Ishikawa (cell line): ENCODE results near the gene ERAL1.

ENCODE experiments used
- CEBPB ChIP-seq: IDR thresholded peaks from 2 replicates; pipeline ENCODE4 v1.6.1; 2012
- CREB1 ChIP-seq: IDR thresholded peaks from 2 replicates; pipeline ENCODE4 v1.6.1; 2012; ENCODE audit warnings: low read depth
- EGR1 ChIP-seq: IDR thresholded peaks from 2 replicates; pipeline ENCODE4 v1.6.1; 2012
- EP300 ChIP-seq: IDR thresholded peaks from 2 replicates; pipeline ENCODE4 v1.6.1; 2012; ENCODE audit warnings: borderline replicate concordance
- FOXM1 ChIP-seq: IDR thresholded peaks from 2 replicates; pipeline ENCODE4 v1.6.1; 2012; ENCODE audit warnings: low read depth, borderline replicate concordance
- NFIC ChIP-seq: IDR thresholded peaks from 2 replicates; pipeline ENCODE4 v1.6.1; 2012
- RAD21 ChIP-seq: IDR thresholded peaks from 2 replicates; pipeline ENCODE4 v1.6.1; 2012; ENCODE audit warnings: low read depth
- TAF1 ChIP-seq: IDR thresholded peaks from 2 replicates; pipeline ENCODE4 v1.6.1; 2012; ENCODE audit warnings: low read depth, mild to moderate bottlenecking
- TCF12 ChIP-seq: IDR thresholded peaks from 2 replicates; pipeline ENCODE4 v1.6.1; 2012; ENCODE audit warnings: low read depth
- TEAD4 ChIP-seq: IDR thresholded peaks from 2 replicates; pipeline ENCODE4 v1.6.1; 2012
- YY1 ChIP-seq: IDR thresholded peaks from 2 replicates; pipeline ENCODE4 v1.6.1; 2012; ENCODE audit warnings: low read depth
- ZBTB7A ChIP-seq: IDR thresholded peaks from 2 replicates; pipeline ENCODE4 v1.6.1; 2012; ENCODE audit warnings: low read depth
- TF ChIP-seq, protein P1 (sequence below): IDR thresholded peaks from 2 replicates; pipeline ENCODE4 v1.6.1; 2012; ENCODE audit warnings: low read depth, mild to moderate bottlenecking
- TF ChIP-seq, protein P2 (sequence below): IDR thresholded peaks from 2 replicates; pipeline ENCODE4 v1.6.1; 2012

The ERAL1 gene

DNA sequence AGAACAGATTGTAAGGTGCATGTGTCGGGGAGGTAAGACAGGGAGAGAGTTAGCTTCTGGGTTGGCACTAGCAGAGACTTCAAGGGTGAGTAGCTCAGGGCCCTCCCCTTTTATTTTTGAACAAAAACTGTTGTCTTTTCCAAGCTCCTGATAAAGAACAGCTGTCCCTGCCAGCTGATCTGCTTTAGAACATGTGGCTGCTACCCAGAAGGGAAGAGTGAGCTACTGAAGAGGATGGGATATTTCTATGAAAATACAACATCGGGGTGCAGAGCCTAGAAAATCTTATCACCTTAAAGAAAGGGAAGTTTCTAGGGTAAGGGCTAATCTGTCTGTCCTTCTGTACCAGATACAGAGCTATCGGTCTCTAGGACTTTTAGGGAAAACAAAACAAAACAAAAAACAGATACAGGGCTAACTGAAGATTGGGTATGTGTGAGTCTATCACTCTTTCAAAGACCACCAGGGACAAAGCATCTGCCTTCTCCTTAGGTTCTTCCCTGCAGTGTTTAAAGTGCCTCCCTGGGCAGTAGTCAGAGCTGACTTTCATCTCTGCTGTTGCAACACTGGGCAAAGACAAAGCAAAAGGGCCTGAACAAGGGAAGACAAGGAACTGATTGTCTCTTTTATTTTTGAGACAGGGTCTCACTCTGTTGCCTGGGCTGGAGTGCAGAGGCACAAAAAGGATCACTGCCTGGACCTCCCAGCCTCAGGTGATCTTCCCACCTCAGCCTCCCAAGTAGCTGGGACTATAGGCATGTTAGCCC lies 53.1 kb downstream of the ERAL1 start:
- TF ChIP-seq FOXM1, result no peak
- no peak for TF ChIP-seq CEBPB
- TF ChIP-seq EP300, result no peak

DNA sequence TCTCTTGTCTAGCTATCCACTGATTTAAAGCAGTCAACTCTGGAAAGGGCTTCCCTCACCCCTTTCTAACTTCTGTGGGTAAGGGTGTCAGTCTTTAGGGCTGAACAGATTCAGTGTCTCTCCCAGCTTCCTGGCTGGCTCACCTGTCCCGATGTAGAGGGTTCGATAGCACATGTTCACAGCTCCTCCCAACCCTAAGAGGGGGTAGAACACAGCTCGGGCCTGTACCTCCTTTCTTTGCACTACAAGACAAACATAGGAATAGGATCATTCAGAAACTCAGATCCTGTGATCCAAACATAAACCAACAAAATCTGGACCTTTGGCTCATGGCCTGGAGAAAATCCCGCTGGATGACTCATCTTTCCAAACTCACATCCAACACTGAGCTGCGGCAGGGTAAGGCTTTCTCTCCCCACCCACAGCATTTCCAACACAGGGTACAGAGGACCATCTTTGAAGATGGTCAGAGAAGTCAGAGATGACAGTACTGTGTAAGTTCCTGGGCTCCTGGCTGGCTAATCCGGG lies 53.9 kb downstream of the ERAL1 start:
- TF ChIP-seq TEAD4, result no peak
- TF ChIP-seq RAD21, result no peak
- no peak for TF ChIP-seq EP300
- TF ChIP-seq CREB1, result no peak
- TF ChIP-seq NFIC, result no peak
- no peak for TF ChIP-seq EGR1
- no peak for TF ChIP-seq TAF1
- no peak for TF ChIP-seq YY1
- TF ChIP-seq, protein P1, sequence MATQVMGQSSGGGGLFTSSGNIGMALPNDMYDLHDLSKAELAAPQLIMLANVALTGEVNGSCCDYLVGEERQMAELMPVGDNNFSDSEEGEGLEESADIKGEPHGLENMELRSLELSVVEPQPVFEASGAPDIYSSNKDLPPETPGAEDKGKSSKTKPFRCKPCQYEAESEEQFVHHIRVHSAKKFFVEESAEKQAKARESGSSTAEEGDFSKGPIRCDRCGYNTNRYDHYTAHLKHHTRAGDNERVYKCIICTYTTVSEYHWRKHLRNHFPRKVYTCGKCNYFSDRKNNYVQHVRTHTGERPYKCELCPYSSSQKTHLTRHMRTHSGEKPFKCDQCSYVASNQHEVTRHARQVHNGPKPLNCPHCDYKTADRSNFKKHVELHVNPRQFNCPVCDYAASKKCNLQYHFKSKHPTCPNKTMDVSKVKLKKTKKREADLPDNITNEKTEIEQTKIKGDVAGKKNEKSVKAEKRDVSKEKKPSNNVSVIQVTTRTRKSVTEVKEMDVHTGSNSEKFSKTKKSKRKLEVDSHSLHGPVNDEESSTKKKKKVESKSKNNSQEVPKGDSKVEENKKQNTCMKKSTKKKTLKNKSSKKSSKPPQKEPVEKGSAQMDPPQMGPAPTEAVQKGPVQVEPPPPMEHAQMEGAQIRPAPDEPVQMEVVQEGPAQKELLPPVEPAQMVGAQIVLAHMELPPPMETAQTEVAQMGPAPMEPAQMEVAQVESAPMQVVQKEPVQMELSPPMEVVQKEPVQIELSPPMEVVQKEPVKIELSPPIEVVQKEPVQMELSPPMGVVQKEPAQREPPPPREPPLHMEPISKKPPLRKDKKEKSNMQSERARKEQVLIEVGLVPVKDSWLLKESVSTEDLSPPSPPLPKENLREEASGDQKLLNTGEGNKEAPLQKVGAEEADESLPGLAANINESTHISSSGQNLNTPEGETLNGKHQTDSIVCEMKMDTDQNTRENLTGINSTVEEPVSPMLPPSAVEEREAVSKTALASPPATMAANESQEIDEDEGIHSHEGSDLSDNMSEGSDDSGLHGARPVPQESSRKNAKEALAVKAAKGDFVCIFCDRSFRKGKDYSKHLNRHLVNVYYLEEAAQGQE, result no peak
- TF ChIP-seq CEBPB, result no peak

DNA sequence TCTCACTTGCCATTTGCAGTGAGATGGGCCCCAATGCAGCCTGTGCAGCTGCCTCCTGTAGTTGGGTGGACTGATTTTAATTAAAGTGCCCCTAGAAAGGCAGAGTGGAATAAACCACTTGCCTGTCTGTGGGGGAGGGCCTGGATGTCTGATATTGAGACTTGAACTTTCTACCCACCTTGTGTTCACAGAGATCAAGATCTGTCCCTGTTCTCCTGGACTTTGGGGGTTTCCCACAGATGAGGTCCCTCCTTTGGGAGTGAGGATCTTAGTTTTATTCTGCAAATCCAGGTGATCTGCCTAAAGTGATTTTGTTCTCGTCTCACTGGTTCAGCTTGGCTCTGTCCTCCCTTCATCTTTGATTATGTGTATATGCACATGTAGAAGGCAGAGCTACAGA lies 55.7 kb downstream of the ERAL1 start:
- TF ChIP-seq ZBTB7A, result no peak
- TF ChIP-seq, protein P2, sequence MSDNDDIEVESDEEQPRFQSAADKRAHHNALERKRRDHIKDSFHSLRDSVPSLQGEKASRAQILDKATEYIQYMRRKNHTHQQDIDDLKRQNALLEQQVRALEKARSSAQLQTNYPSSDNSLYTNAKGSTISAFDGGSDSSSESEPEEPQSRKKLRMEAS, result no peak
- no peak for TF ChIP-seq CREB1
- TF ChIP-seq TCF12, result no peak
- no peak for TF ChIP-seq CEBPB
